ENCODE data around the gene FHIP1A. TPM values are rescaled to one million over a fixed set of nuclear protein-coding genes. Genes with fewer than 3 reads are reported as not detected.

FHIP1A gene
- total RNA-seq, 1 experiment from 2014 or later = 14.8 TPM

GRCh38 chr4:151409470-151410313, 716 bp downstream of the FHIP1A start:
- RAD21 ChIA-PET (ENCODE audit: low non-redundant PET in 1 of 2, low total read pairs in 2 of 2, uncharacterized antibody in 2 of 2, unreplicated experiment in 2 of 2) = no interaction called here
- Histone ChIP-seq H3K79me2 (ENCODE audit: insufficient read depth, low read length) (no peaks in the 10 kb centered on the region), H2AFZ (ENCODE audit: low read depth, low read length, poor library complexity, severe bottlenecking) (peak overlapping the region; percentile 65), H3K9me3 (ENCODE audit: control insufficient read depth in 1 of 2, insufficient read depth in 1 of 2, low read depth in 1 of 2, low read length in 2 of 2) (no peaks in the 10 kb centered on the region), H3K9me2 (ENCODE audit: insufficient read depth) (no peaks in the 10 kb centered on the region), H3K4me2 (ENCODE audit: low read length) (peak overlapping the region; percentile 97), H4K20me1 (ENCODE audit: insufficient read depth) (no peaks in the 10 kb centered on the region), H3K4me3 (replicated peaks in 1 of 2; ENCODE audit: low read depth in 1 of 2, low read length in 2 of 2) (peak overlapping the region; percentile 70 to 76), H3K27me3 (ENCODE audit: insufficient read depth, low read length) (no peaks in the 10 kb centered on the region), H3K27ac (ENCODE audit: low read depth, low read length) (peak overlapping the region; percentile 57), H3K4me1 (ENCODE audit: control insufficient read depth in 1 of 2, insufficient read depth in 2 of 2, low read length in 2 of 2) (peaks cover 11 to 26% of the 10 kb centered on the region in 2 experiments), H3K36me3 (ENCODE audit: control insufficient read depth in 1 of 2, insufficient read depth in 2 of 2, low read length in 2 of 2) (no peaks in the 10 kb centered on the region), H3K9ac (ENCODE audit: low read length) (peak overlapping the region; percentile 76)
- BruUV-seq (replicated peaks) = TSS peak; percentile 60
- TF ChIP-seq POLR2AphosphoS5 (IDR thresholded peaks at IDR 0.05; ENCODE audit: low read depth, low read length) (no peak), YY1 (IDR thresholded peaks at IDR 0.05; ENCODE audit: extremely low read depth, insufficient replicate concordance, low read depth, low read length) (no peak), ZFX (IDR thresholded peaks at IDR 0.05) (no peak), ZNF274 (IDR thresholded peaks at IDR 0.05; ENCODE audit: low read depth, low read length) (no peak)
- DNase-seq (ENCODE audit: low read depth, low spot score) (peak; percentile 3), ATAC-seq (peak; percentile 8)
- POLR2A ChIA-PET = interaction anchor here (1.4 kb wide), 1 partner anchor 84 kb away, joined by 3 read pairs; the partner anchor contains the start of gene SH3D19
- intact Hi-C loops (cut with micrococcal nuclease) = loop anchor here (5.0 kb wide), 1 partner anchor 87 kb away; no protein-coding TSS in a partner anchor
- CTCF ChIA-PET = no interaction called here

GRCh38 chr4:151415978-151416377, 7.0 kb downstream of the FHIP1A start:
- POLR2A ChIA-PET = no interaction called here
- peaks cover 16 to 42% of the 10 kb centered on the region in 2 experiments for H3K4me1 ChIP-seq (ENCODE audit: control insufficient read depth in 1 of 2, insufficient read depth in 2 of 2, low read length in 2 of 2)

More at GRCh38 chr4:151415978-151416377, 7.0 kb downstream of the FHIP1A start:
- Histone ChIP-seq H3K27me3 (ENCODE audit: insufficient read depth, low read length) (no peaks in the 10 kb centered on the region), H2AFZ (ENCODE audit: low read depth, low read length, poor library complexity, severe bottlenecking) (no peak overlapping the region), H3K36me3 (ENCODE audit: control insufficient read depth in 1 of 2, insufficient read depth in 2 of 2, low read length in 2 of 2) (no peaks in the 10 kb centered on the region), H3K27ac (ENCODE audit: low read depth, low read length) (no peak overlapping the region), H3K9me3 (ENCODE audit: control insufficient read depth in 1 of 2, insufficient read depth in 1 of 2, low read depth in 1 of 2, low read length in 2 of 2) (no peaks in the 10 kb centered on the region), H3K9me2 (ENCODE audit: insufficient read depth) (no peaks in the 10 kb centered on the region), H4K20me1 (ENCODE audit: insufficient read depth) (no peaks in the 10 kb centered on the region), H3K79me2 (ENCODE audit: insufficient read depth, low read length) (no peaks in the 10 kb centered on the region), H3K4me3 (replicated peaks in 1 of 2; ENCODE audit: low read depth in 1 of 2, low read length in 2 of 2) (no peak overlapping the region), H3K4me2 (ENCODE audit: low read length) (peak overlapping the region; percentile 11), H3K9ac (ENCODE audit: low read length) (no peak overlapping the region)
- TF ChIP-seq JUND (IDR thresholded peaks at IDR 0.05) (0 out of 2 replicates have a peak, but pooled peaks have one; percentile 34), EZH2phosphoT487 (IDR thresholded peaks at IDR 0.05; ENCODE audit: borderline replicate concordance) (no peak), RAD21 (IDR thresholded peaks at IDR 0.05; ENCODE audit: low read depth) (0 out of 2 replicates have a peak, but pooled peaks have one; percentile 1), CEBPB (IDR thresholded peaks at IDR 0.05; ENCODE audit: low read depth) (0 out of 2 replicates have a peak, but pooled peaks have one; percentile 27)
- ChIA-PET CTCF (no interaction called here), RAD21 (ENCODE audit: low non-redundant PET in 1 of 2, low total read pairs in 2 of 2, uncharacterized antibody in 2 of 2, unreplicated experiment in 2 of 2) (no interaction called here)
- no peak for ATAC-seq
- DNase-seq (ENCODE audit: low read depth, low spot score) = no peak
- intact Hi-C loops (cut with micrococcal nuclease) = no loop called here
- no TSS peak for BruUV-seq (replicated peaks)
